ENCODE results near the gene PFKL.
"Not testable (repeated sequence)": the region's sequence is repeated elsewhere in the genome, so short reads cannot be mapped to it uniquely, and the experiment has no call there.

The PFKL gene

GRCh38 chr21:44267655-44268142 is 32.2 kb upstream of the PFKL start:
- H3K9me3 Mint-ChIP-seq, result no peaks in the 10 kb centered on the region
- H3K36me3 Mint-ChIP-seq, result no peaks in the 10 kb centered on the region
- DNase-seq (ENCODE audit: low spot score in 2 of 2), result peak in 1 of 2 donors; percentile 41
- H3K27ac Mint-ChIP-seq, result no peak overlapping the region
- no peak overlapping the region for H3K4me3 Mint-ChIP-seq
- ATAC-seq (ENCODE audit: low read depth), result peak; percentile 86
- H3K27me3 Mint-ChIP-seq, result no peaks in the 10 kb centered on the region
- H3K4me1 Mint-ChIP-seq, result no peaks in the 10 kb centered on the region

DNA sequence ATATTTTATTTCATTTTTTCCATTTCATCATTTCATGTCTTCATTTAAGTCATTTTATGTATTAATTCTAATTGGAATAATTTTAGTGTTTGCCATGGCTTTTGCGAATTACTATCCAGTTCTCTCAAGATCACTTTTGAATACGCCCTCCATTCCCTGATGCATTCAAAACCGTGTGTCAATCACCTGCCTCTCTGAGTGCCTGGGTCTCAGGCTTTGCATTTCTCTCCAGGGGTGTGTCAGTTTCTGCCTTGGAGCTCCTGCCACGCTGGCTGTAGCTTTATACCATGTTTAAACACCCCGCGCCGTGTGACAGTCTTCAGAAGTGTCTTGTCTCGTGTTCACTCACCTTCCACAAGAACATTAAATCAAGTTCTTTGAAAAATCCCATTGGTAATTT is 30.8 kb upstream of the PFKL start:
- no peak overlapping the region for H3K4me3 Mint-ChIP-seq
- no peaks in the 10 kb centered on the region for H3K36me3 Mint-ChIP-seq
- H3K27ac Mint-ChIP-seq, result no peak overlapping the region
- H3K27me3 Mint-ChIP-seq, result no peaks in the 10 kb centered on the region
- ATAC-seq (ENCODE audit: low read depth) (no peak), DNase-seq (ENCODE audit: low spot score in 2 of 2) (no peak)
- H3K9me3 Mint-ChIP-seq, result no peaks in the 10 kb centered on the region
- H3K4me1 Mint-ChIP-seq, result no peaks in the 10 kb centered on the region

- no peaks in the 10 kb centered on the region for H3K9me3 Mint-ChIP-seq
- DNase-seq (ENCODE audit: low spot score in 2 of 2), result no peak
- no peaks in the 10 kb centered on the region for H3K36me3 Mint-ChIP-seq
- H3K4me1 Mint-ChIP-seq, result no peaks in the 10 kb centered on the region
- ATAC-seq (ENCODE audit: low read depth), result no peak
- no peak overlapping the region for H3K4me3 Mint-ChIP-seq
- no peaks in the 10 kb centered on the region for H3K27me3 Mint-ChIP-seq
- H3K27ac Mint-ChIP-seq, result no peak overlapping the region
Measured at GRCh38 chr21:44271558-44272283, 28.1 kb upstream of the PFKL start.

- DNase-seq (ENCODE audit: low spot score in 2 of 2) (no peak), ATAC-seq (ENCODE audit: low read depth) (no peak)
- Mint-ChIP-seq H3K4me1 (no peaks in the 10 kb centered on the region), H3K4me3 (no peak overlapping the region), H3K36me3 (no peaks in the 10 kb centered on the region), H3K27ac (no peak overlapping the region), H3K27me3 (no peaks in the 10 kb centered on the region), H3K9me3 (no peaks in the 10 kb centered on the region)
Measured at GRCh38 chr21:44272284-44272858, 27.5 kb upstream of the PFKL start.

- Mint-ChIP-seq H3K4me1 (no peaks in the 10 kb centered on the region), H3K4me3 (no peak overlapping the region), H3K9me3 (no peaks in the 10 kb centered on the region), H3K27me3 (no peaks in the 10 kb centered on the region), H3K27ac (no peak overlapping the region), H3K36me3 (no peaks in the 10 kb centered on the region)
- ATAC-seq (ENCODE audit: low read depth), result no peak
- no peak for DNase-seq (ENCODE audit: low spot score in 2 of 2)
Measured at GRCh38 chr21:44273046-44273445, 26.8 kb upstream of the PFKL start.

GRCh38 chr21:44275041-44275440 is 24.8 kb upstream of the PFKL start:
- Mint-ChIP-seq H3K4me1 (no peaks in the 10 kb centered on the region), H3K9me3 (no peaks in the 10 kb centered on the region), H3K27me3 (peaks cover 3% of the 10 kb centered on the region), H3K27ac (no peak overlapping the region), H3K4me3 (no peak overlapping the region), H3K36me3 (no peaks in the 10 kb centered on the region)
- DNase-seq (ENCODE audit: low spot score in 2 of 2) (no peak), ATAC-seq (ENCODE audit: low read depth) (no peak)

DNA sequence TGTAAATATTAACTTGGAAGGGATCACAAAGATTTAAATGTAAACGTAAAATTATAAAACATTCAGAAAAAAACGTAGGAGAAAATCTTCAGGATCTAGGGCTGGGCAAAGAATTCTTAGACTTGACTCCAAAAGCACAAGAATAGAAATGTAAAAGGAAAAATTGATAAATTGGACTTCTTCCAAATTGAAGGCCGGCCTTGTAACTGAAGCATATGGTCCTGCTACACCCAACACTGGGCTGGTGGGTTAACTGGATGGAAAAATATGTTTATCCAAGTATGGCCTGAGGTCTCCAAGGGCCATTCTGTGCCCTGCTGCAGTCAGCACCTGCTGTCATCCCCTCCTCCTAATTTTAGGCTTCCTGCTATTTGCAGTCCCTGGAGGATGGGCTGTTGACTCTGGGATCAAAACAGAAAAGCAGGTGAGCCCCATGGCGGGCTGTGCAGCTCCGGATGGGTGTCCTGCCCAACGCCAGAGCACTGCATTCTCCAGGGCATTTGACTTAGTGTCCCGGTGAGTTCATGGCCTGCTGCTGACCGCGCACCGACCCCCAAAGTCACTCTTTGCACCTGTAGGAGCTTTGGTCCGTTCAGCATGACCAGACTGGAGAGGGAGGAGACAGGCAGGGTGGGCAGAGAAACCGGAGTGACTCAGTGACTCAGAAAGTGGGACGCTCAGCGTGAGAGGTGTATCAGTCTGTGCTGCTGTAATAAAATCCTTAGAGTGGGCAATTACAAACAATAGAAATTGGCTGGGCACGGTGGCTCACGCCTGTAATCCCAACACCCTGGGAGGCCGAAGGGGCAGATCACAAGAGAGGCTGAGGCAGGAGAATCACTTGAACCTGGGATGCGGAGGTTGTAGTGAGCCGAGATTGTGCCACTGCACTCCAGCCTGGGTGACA is 20.2 kb upstream of the PFKL start:
- H3K4me1 Mint-ChIP-seq, result peaks cover 10% of the 10 kb centered on the region
- DNase-seq (ENCODE audit: low spot score in 2 of 2) (no peak), ATAC-seq (ENCODE audit: low read depth) (no peak)
- H3K36me3 Mint-ChIP-seq, result no peaks in the 10 kb centered on the region
- no peaks in the 10 kb centered on the region for H3K9me3 Mint-ChIP-seq
- no peak overlapping the region for H3K27ac Mint-ChIP-seq
- no peak overlapping the region for H3K4me3 Mint-ChIP-seq
- H3K27me3 Mint-ChIP-seq, result peaks cover 5% of the 10 kb centered on the region

- ATAC-seq (ENCODE audit: low read depth), result no peak
- no peak overlapping the region for H3K27ac Mint-ChIP-seq
- H3K9me3 Mint-ChIP-seq, result no peaks in the 10 kb centered on the region
- H3K27me3 Mint-ChIP-seq, result peaks cover 5% of the 10 kb centered on the region
- no peak for DNase-seq (ENCODE audit: low spot score in 2 of 2)
- H3K4me3 Mint-ChIP-seq, result no peak overlapping the region
- H3K36me3 Mint-ChIP-seq, result no peaks in the 10 kb centered on the region
- H3K4me1 Mint-ChIP-seq, result peaks cover 10% of the 10 kb centered on the region
Measured at GRCh38 chr21:44281801-44282200, 18.1 kb upstream of the PFKL start.

- no peaks in the 10 kb centered on the region for H3K36me3 Mint-ChIP-seq
- H3K27me3 Mint-ChIP-seq, result peaks cover 5% of the 10 kb centered on the region
- no peak overlapping the region for H3K27ac Mint-ChIP-seq
- ATAC-seq (ENCODE audit: low read depth) (no peak), DNase-seq (ENCODE audit: low spot score in 2 of 2) (no peak)
- no peak overlapping the region for H3K4me3 Mint-ChIP-seq
- H3K4me1 Mint-ChIP-seq, result peaks cover 10% of the 10 kb centered on the region
- H3K9me3 Mint-ChIP-seq, result no peaks in the 10 kb centered on the region
Measured at GRCh38 chr21:44282370-44282769, 17.5 kb upstream of the PFKL start.

DNA sequence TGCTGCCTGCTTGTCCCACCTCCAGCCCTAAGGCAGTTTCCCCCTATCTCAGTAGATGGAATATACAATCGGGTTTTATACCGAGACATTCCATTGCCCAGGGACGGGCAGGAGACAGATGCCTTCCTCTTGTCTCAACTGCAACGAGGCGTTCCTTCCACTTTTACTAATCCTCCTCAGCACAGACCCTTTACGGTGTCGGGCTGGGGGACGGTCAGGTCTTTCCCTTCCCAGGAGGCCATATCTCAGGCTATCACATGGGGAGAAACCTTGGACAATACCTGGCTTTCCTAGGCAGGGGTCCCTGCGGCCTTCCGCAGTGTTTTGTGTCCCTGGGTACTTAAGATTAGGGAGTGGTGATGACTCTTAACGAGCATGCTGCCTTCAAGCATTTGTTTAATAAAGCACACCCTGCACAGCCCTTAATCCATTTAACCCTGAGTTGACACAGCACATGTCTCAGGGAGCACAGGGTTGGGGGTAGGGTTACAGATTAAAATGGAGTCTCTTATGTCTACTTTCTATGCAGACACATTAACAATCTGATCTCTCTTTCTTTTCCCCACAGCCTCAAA is 16.6 kb upstream of the PFKL start:
- ATAC-seq (ENCODE audit: low read depth); H3K27me3 Mint-ChIP-seq; H3K27ac Mint-ChIP-seq: not testable (repeated sequence)

GRCh38 chr21:44283948-44284347 is 15.9 kb upstream of the PFKL start:
- Mint-ChIP-seq H3K36me3 (no peaks in the 10 kb centered on the region), H3K4me3 (no peak overlapping the region), H3K4me1 (peaks cover 14% of the 10 kb centered on the region), H3K27ac (no peak overlapping the region), H3K27me3 (peaks cover 9% of the 10 kb centered on the region), H3K9me3 (no peaks in the 10 kb centered on the region)
- DNase-seq (ENCODE audit: low spot score in 2 of 2), result no peak
- ATAC-seq (ENCODE audit: low read depth), result no peak

More for the DNA sequence above, 16.6 kb upstream of the PFKL start:
- H3K9me3 Mint-ChIP-seq; H3K36me3 Mint-ChIP-seq; DNase-seq (ENCODE audit: low spot score in 2 of 2); H3K4me3 Mint-ChIP-seq: not testable (repeated sequence)
- peaks cover 14% of the 10 kb centered on the region for H3K4me1 Mint-ChIP-seq

GRCh38 chr21:44285138-44285992 is 14.5 kb upstream of the PFKL start, which contains the start of gene AIRE:
TSS of gene AIRE (plus strand) at chr21:44285876. CDS start at chr21:44286007, 131 bp downstream.
- Mint-ChIP-seq H3K4me3 (no peak within 1 kb of the TSS), H3K36me3 (no peaks in the 10 kb centered on the region), H3K9me3 (no peaks in the 10 kb centered on the region), H3K27ac (no peak within 1 kb of the TSS), H3K27me3 (peaks cover 7% of the 10 kb centered on the region), H3K4me1 (peaks cover 15% of the 10 kb centered on the region)
- DNase-seq (ENCODE audit: low spot score in 2 of 2) (no peak), ATAC-seq (ENCODE audit: low read depth) (no peak)

DNA sequence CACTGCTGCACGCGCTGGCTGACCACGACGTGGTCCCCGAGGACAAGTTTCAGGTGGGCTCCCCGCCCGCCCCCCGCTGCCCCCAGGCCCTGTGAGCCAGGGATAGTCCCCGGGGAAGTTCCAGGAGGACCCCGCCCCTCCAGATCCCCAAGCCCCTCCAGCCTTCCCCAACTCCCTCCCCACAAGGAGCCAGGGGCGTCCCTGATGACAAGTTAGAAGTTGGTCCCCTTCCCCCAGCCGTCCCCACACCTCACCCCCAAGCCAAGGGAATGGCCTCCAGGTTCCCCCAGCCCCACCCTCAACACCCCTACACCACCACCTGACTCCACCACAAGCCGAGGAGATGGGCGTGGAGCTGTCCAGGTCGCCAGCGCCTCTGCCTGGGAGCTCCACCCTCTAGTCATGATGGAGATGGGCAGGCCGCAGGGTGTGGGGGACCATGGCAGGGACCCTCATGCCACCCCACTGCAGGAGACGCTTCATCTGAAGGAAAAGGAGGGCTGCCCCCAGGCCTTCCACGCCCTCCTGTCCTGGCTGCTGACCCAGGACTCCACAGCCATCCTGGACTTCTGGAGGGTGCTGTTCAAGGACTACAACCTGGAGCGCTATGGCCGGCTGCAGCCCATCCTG is 13.7 kb upstream of the PFKL start:
- ATAC-seq (ENCODE audit: low read depth), result no peak
- H3K4me1 Mint-ChIP-seq, result peaks cover 17% of the 10 kb centered on the region

More for the DNA sequence above, 13.7 kb upstream of the PFKL start:
- Mint-ChIP-seq H3K27ac (no peak overlapping the region), H3K9me3 (no peaks in the 10 kb centered on the region), H3K4me3 (no peak overlapping the region), H3K27me3 (peaks cover 7% of the 10 kb centered on the region), H3K36me3 (no peaks in the 10 kb centered on the region)
- no peak for DNase-seq (ENCODE audit: low spot score in 2 of 2)
